Activated CD4-positive, alpha-beta T cell treated with anti-CD3 and anti-CD28 coated beads, Interleukin-10, Interleukin-2, amounts not matched to agents 100 ng/mL and 50 ng/mL, durations not matched to agents 16 hours and 8 hours (primary cell): Measurements from ENCODE around the gene SIN3B.
"Not testable (repeated sequence)": the region's sequence is repeated elsewhere in the genome, so short reads cannot be mapped to it uniquely, and the experiment has no call there.

Experiments
- DNase-seq: peaks from one replicate; pipeline ENCODE4 v3.0.0-alpha.2; 2020

The SIN3B gene

GRCh38 chr19:16829010-16829821 is at the start of gene SIN3B:
Gene SIN3B, plus strand, starts transcription at chr19:16829398. Its CDS starts 23 bp downstream, at chr19:16829421.
- DNase-seq, result peak; percentile 91

GRCh38 chr19:16779539-16780163 is 49.5 kb upstream of the SIN3B start:
- DNase-seq, result no peak

GRCh38 chr19:16782719-16783118 is 46.5 kb upstream of the SIN3B start:
- no peak for DNase-seq

- DNase-seq, result no peak
Measured at GRCh38 chr19:16788479-16788878, 40.7 kb upstream of the SIN3B start.

GRCh38 chr19:16789238-16789637 is 40.0 kb upstream of the SIN3B start:
- DNase-seq, result no peak

- no peak for DNase-seq
Measured at GRCh38 chr19:16790051-16790450, 39.1 kb upstream of the SIN3B start.

GRCh38 chr19:16791942-16792341 is 37.3 kb upstream of the SIN3B start:
- DNase-seq, result no peak

- no peak for DNase-seq
Measured at GRCh38 chr19:16794456-16795441, 34.4 kb upstream of the SIN3B start.

- DNase-seq, result no peak
Measured at GRCh38 chr19:16795731-16796130, 33.5 kb upstream of the SIN3B start.

- DNase-seq, result no peak
Measured at GRCh38 chr19:16797876-16798275, 31.3 kb upstream of the SIN3B start.

GRCh38 chr19:16798326-16798725 is 30.9 kb upstream of the SIN3B start:
- DNase-seq, result not testable (repeated sequence)

- DNase-seq, result no peak
Measured at GRCh38 chr19:16799740-16800139, 29.5 kb upstream of the SIN3B start.

GRCh38 chr19:16801600-16802013 is 27.6 kb upstream of the SIN3B start:
- no peak for DNase-seq

- no peak for DNase-seq
Measured at GRCh38 chr19:16804176-16804575, 25.0 kb upstream of the SIN3B start.

- no peak for DNase-seq
Measured at GRCh38 chr19:16807549-16808284, 21.5 kb upstream of the SIN3B start.

GRCh38 chr19:16814526-16815100 is 14.6 kb upstream of the SIN3B start:
- DNase-seq, result no peak

- DNase-seq, result no peak
Measured at GRCh38 chr19:16820056-16820455, 9.1 kb upstream of the SIN3B start.

GRCh38 chr19:16821081-16821480 is 8.1 kb upstream of the SIN3B start:
- no peak for DNase-seq

- no peak for DNase-seq
Measured at GRCh38 chr19:16822648-16823047, 6.5 kb upstream of the SIN3B start.

- DNase-seq, result no peak
Measured at GRCh38 chr19:16824658-16825311, 4.4 kb upstream of the SIN3B start.

GRCh38 chr19:16825312-16826052 is 3.7 kb upstream of the SIN3B start:
- no peak for DNase-seq
